Mucosa of descending colon (tissue), 3 donors: ENCODE results near the gene OOSP3. TPM values are rescaled to one million over a fixed set of nuclear protein-coding genes. Genes with fewer than 3 reads are reported as not detected.
A peak's percentile ranks its signal among the peaks of the same experiment; 100 is the strongest.

Experiments
- ATAC-seq: fragments of 200-7000 bp; cut with Tn5 transposase; one replicate; pipeline ENCODE4 v1.9.1; 2020; ENCODE audit warnings: mild to moderate bottlenecking, moderate library complexity
- DNase-seq, 3 donors: peaks; one replicate each; pipeline ENCODE4 v3.0.0-alpha.2; 2020
- H3K36me3 ChIP-seq: fragments of 200-600 bp; one replicate; pipeline ENCODE4 v1.8.0; 2021; ENCODE audit warnings: low read depth, mild to moderate bottlenecking
- H3K4me1 ChIP-seq: fragments of 200-600 bp; one replicate; pipeline ENCODE4 v1.8.0; 2021; ENCODE audit warnings: low read depth, mild to moderate bottlenecking
- H3K4me3 ChIP-seq: fragments of 200-600 bp; one replicate; pipeline ENCODE4 v1.8.0; 2021; ENCODE audit warnings: mild to moderate bottlenecking
- H3K9me3 ChIP-seq: fragments of 200-600 bp; one replicate; pipeline ENCODE4 v1.8.0; 2021; ENCODE audit warnings: mild to moderate bottlenecking
- CTCF ChIP-seq: fragments of 200-600 bp; IDR thresholded peaks from one replicate; pipeline ENCODE4 v1.8.0; 2022; ENCODE audit warnings: antibody characterized with exemption, mild to moderate bottlenecking
- intact Hi-C, 2 donors: fragments of 100-400 bp; cut with DNase I in 1 of 2; cut with micrococcal nuclease in 1 of 2; formaldehyde crosslinking; loops; one replicate each; pipeline versions ENCODE4 v1.11.0 to v1.11.1; 2022; cut with DNase I, micrococcal nuclease
- total RNA-seq, 3 donors: library from RNA; stranded (reverse); fragmentation: NEBNext Ultra II Directional in 2 of 3; extraction: Animal tissue kit (Norgen Biotek cat#: 25700) in 2 of 3; gene quantifications; one replicate each; pipeline versions ENCODE4 v1.2.1 to v1.2.4, GENCODE V29; 2021 to 2023
- donor health status: DM: no; HTN: no; CAD: no; lungs with moderate emphysema.
- donor health status: DM: no; HTN: no; CAD: no.
- donor health status: DM: no; HTN: yes; CAD: no.

OOSP3 gene
- total RNA-seq, 3 donors from 2014 or later, result 0.36 to 0.61 TPM; not detected in 1

GRCh38 chr11:59918480-59918879 lies 39.9 kb downstream of the OOSP3 start:
- no peak for ATAC-seq
- H3K36me3 ChIP-seq, result no peaks in the 10 kb centered on the region
- peaks cover 22% of the 10 kb centered on the region for H3K9me3 ChIP-seq
- no peak for TF ChIP-seq CTCF
- H3K4me3 ChIP-seq, result no peak overlapping the region
- DNase-seq, result no peak
- intact Hi-C loops, result loop anchor here in 1 of 2 donors (10.0 kb wide), 1 partner anchor 94 kb away; no protein-coding TSS in a partner anchor
- no peaks in the 10 kb centered on the region for H3K4me1 ChIP-seq

GRCh38 chr11:59918987-59919589 lies 40.5 kb downstream of the OOSP3 start:
- DNase-seq (peak in 1 of 3 donors; percentile 75), ATAC-seq (peak; percentile 66)
- no peak overlapping the region for H3K4me3 ChIP-seq
- TF ChIP-seq CTCF, result peak; percentile 23
- H3K36me3 ChIP-seq, result no peaks in the 10 kb centered on the region
- intact Hi-C loops, result loop anchor here in 1 of 2 donors (10.0 kb wide), 1 partner anchor 94 kb away; no protein-coding TSS in a partner anchor
- peaks cover 28% of the 10 kb centered on the region for H3K9me3 ChIP-seq
- H3K4me1 ChIP-seq, result no peaks in the 10 kb centered on the region

- ATAC-seq, result no peak
- H3K9me3 ChIP-seq, result peaks cover 50% of the 10 kb centered on the region
- TF ChIP-seq CTCF, result no peak
- H3K4me3 ChIP-seq, result no peak overlapping the region
- no peaks in the 10 kb centered on the region for H3K36me3 ChIP-seq
- H3K4me1 ChIP-seq, result no peaks in the 10 kb centered on the region
- DNase-seq, result peak in 1 of 3 donors; percentile 12
- intact Hi-C loops, result loop anchor here in 1 of 2 donors (10.0 kb wide), 1 partner anchor 189 kb away; no protein-coding TSS in a partner anchor
Observed at GRCh38 chr11:59923813-59924212, 45.2 kb downstream of the OOSP3 start.

- TF ChIP-seq CTCF, result no peak
- intact Hi-C loops, result no loop called here
- no peak overlapping the region for H3K4me3 ChIP-seq
- no peaks in the 10 kb centered on the region for H3K36me3 ChIP-seq
- ATAC-seq (no peak), DNase-seq (no peak)
- no peaks in the 10 kb centered on the region for H3K4me1 ChIP-seq
- peaks cover 8% of the 10 kb centered on the region for H3K9me3 ChIP-seq
Observed at GRCh38 chr11:59931688-59932087, 53.1 kb downstream of the OOSP3 start.

GRCh38 chr11:59938132-59938531 lies 59.5 kb downstream of the OOSP3 start, which contains the start of gene OOSP1:
Gene OOSP1 (plus strand): TSS chr11:59938432. CDS start chr11:59938455, 23 bp downstream.
- DNase-seq (no peak), ATAC-seq (no peak)
- no peaks in the 10 kb centered on the region for H3K36me3 ChIP-seq
- no peaks in the 10 kb centered on the region for H3K4me1 ChIP-seq
- intact Hi-C loops, result no loop called here
- no peaks in the 10 kb centered on the region for H3K9me3 ChIP-seq
- no peak for TF ChIP-seq CTCF
- H3K4me3 ChIP-seq, result no peak within 1 kb of the TSS
